Progenitor cell of endocrine pancreas (in vitro differentiated cells): ENCODE data around the gene DOC2B. TPM values are rescaled to one million over a fixed set of nuclear protein-coding genes. Genes with fewer than 3 reads are reported as not detected.

Experiments used
- DNase-seq: peaks from one replicate; pipeline ENCODE4 v3.0.0; 2021; ENCODE audit warnings: low spot score; ENCODE audit not compliant: unreplicated experiment
- H3K27ac Mint-ChIP-seq: 2 replicates; pipeline ENCODE4 v1.8.0; 2021; ENCODE audit warnings: mild to moderate bottlenecking, moderate library complexity, mixed read lengths
- H3K27me3 Mint-ChIP-seq: 2 replicates; pipeline ENCODE4 v1.8.0; 2021; ENCODE audit warnings: mixed read lengths
- H3K36me3 Mint-ChIP-seq: 2 replicates; pipeline ENCODE4 v1.8.0; 2022; ENCODE audit warnings: mixed read lengths; ENCODE audit not compliant: insufficient read depth
- H3K4me1 Mint-ChIP-seq: 2 replicates; pipeline ENCODE4 v1.8.0; 2021; ENCODE audit warnings: low read depth, mixed read lengths
- H3K4me3 Mint-ChIP-seq: 2 replicates; pipeline ENCODE4 v1.8.0; 2021; ENCODE audit warnings: low read depth, mild to moderate bottlenecking, moderate library complexity, mixed read lengths
- H3K9me3 Mint-ChIP-seq: 2 replicates; pipeline ENCODE4 v1.8.0; 2021; ENCODE audit warnings: low read depth, mixed read lengths
- CTCF ChIP-seq: fragments of 200-600 bp; sonication (generic); IDR thresholded peaks from one replicate; pipeline ENCODE4 v1.5.0; 2021; ENCODE audit warnings: antibody characterized with exemption, mild to moderate bottlenecking; ENCODE audit not compliant: unreplicated experiment
- total RNA-seq: library from RNA; stranded (reverse); gene quantifications from 2 replicates; pipeline ENCODE4 v1.2.1, GENCODE V29; 2021

Gene DOC2B
- total RNA-seq, 1 donor from 2014 or later: 1.2 TPM

- Mint-ChIP-seq H3K27ac (no peak overlapping the region), H3K9me3 (no peaks in the 10 kb centered on the region), H3K4me3 (no peak overlapping the region), H3K4me1 (no peaks in the 10 kb centered on the region), H3K36me3 (no peaks in the 10 kb centered on the region), H3K27me3 (peaks cover 7% of the 10 kb centered on the region)
- TF ChIP-seq CTCF: no peak
- no peak for DNase-seq
Observed at GRCh38 chr17:165939-166338, 15.5 kb downstream of the DOC2B start.

- no peak for DNase-seq
- no peaks in the 10 kb centered on the region for H3K4me1 Mint-ChIP-seq
- TF ChIP-seq CTCF: peak; percentile 61
- H3K36me3 Mint-ChIP-seq: no peaks in the 10 kb centered on the region
- H3K9me3 Mint-ChIP-seq: no peaks in the 10 kb centered on the region
- H3K4me3 Mint-ChIP-seq: no peak overlapping the region
- peak overlapping the region; percentile 36 for H3K27ac Mint-ChIP-seq
- peaks cover 7% of the 10 kb centered on the region for H3K27me3 Mint-ChIP-seq
Observed at GRCh38 chr17:164303-165235, 16.9 kb downstream of the DOC2B start.

GRCh38 chr17:163514-164098 lies 17.8 kb downstream of the DOC2B start:
- DNase-seq: no peak
- Mint-ChIP-seq H3K9me3 (no peaks in the 10 kb centered on the region), H3K27ac (no peak overlapping the region), H3K36me3 (no peaks in the 10 kb centered on the region), H3K4me1 (no peaks in the 10 kb centered on the region), H3K27me3 (peaks cover 3% of the 10 kb centered on the region), H3K4me3 (no peak overlapping the region)
- peak; percentile 44 for TF ChIP-seq CTCF

- TF ChIP-seq CTCF: no peak
- no peaks in the 10 kb centered on the region for H3K36me3 Mint-ChIP-seq
- no peak overlapping the region for H3K4me3 Mint-ChIP-seq
- H3K27me3 Mint-ChIP-seq: peaks cover 3% of the 10 kb centered on the region
- H3K27ac Mint-ChIP-seq: no peak overlapping the region
- no peaks in the 10 kb centered on the region for H3K9me3 Mint-ChIP-seq
- no peaks in the 10 kb centered on the region for H3K4me1 Mint-ChIP-seq
- no peak for DNase-seq
Observed at GRCh38 chr17:162689-163088, 18.8 kb downstream of the DOC2B start.

GRCh38 chr17:161481-161880 lies 20.0 kb downstream of the DOC2B start:
- no peak for DNase-seq
- no peaks in the 10 kb centered on the region for H3K4me1 Mint-ChIP-seq
- no peak overlapping the region for H3K4me3 Mint-ChIP-seq
- H3K36me3 Mint-ChIP-seq: no peaks in the 10 kb centered on the region
- H3K27ac Mint-ChIP-seq: peak overlapping the region; percentile 27
- no peaks in the 10 kb centered on the region for H3K9me3 Mint-ChIP-seq
- peaks cover 3% of the 10 kb centered on the region for H3K27me3 Mint-ChIP-seq
- TF ChIP-seq CTCF: no peak
